ENCODE data around the gene RTP5.

DNA sequence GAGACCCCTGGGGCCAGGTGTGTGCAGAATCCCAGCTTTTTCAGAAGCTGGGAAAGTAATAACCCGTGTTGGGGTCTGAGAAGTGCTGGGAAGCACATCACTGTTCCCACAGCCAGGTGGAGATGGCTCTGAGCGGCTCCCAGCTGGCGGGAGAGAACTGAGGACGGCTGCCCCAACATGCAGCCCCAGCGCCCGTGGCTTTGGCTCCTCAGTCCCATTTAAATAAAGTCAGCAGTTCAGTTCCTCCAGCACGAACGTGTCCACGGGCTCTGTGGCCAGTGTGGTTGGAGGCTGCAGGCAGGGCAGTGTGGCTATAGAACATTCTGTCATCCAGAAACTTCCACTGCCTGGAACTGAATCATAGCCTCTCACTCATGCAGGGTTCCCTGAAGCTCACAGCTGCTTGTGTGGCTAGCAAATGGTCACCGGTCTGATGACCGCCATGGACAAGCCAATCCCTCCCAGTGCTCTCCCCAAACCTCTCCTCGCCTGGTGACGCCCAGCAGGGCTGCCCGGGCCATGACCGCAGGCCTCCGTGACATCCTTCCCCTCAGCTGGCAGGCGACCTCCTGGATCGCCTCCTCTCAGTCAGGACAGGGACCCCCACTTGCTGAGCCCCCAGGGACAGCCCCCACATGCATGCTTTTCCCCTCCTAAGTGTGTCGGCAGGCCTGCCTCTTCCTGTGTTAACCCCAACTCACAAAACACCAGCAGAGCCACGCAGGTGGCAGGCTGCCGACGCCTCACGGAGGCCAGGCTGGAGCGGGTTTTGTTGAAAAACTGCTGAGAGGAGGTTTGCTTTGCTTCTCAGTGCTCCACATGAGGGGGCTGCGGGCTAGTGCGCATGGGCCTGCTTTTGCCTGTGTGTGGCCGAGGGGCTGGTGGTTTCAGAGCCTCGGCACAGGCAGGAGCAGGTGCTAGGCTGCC, 1.3 kb downstream of the RTP5 start:
- TF ChIP-seq CTCF (conservative IDR thresholded peaks at IDR 0.05; ENCODE audit: low read depth, low read length) (no peak), EZH2 (IDR thresholded peaks at IDR 0.05; ENCODE audit: borderline replicate concordance, low read depth, low read length, poor library complexity, severe bottlenecking) (no peak)
